Stimulated activated CD4-positive, alpha-beta T cell treated with anti-CD3 and anti-CD28 coated beads, Interleukin-1b, Interleukin-23, amount 100 ng/mL, for 1 hour (primary cell): ENCODE results near the gene DUOX2.
"Not testable (repeated sequence)": the region's sequence is repeated elsewhere in the genome, so short reads cannot be mapped to it uniquely, and the experiment has no call there.

ENCODE experiments used
- DNase-seq, 2 donors: peaks; one replicate each; pipeline ENCODE4 v3.0.0-alpha.2; 2020; ENCODE audit warnings: low read depth in 2 of 2

The DUOX2 gene

GRCh38 chr15:45138814-45139765 is 25.1 kb upstream of the DUOX2 start:
- DNase-seq, result no peak

GRCh38 chr15:45137703-45138102 is 23.7 kb upstream of the DUOX2 start:
- no peak for DNase-seq

- DNase-seq, result no peak
Observed at GRCh38 chr15:45136378-45136764, 22.4 kb upstream of the DUOX2 start.

- DNase-seq, result not testable (repeated sequence)
Observed at GRCh38 chr15:45135705-45136377, 21.9 kb upstream of the DUOX2 start.

GRCh38 chr15:45134682-45135604 is 21.0 kb upstream of the DUOX2 start:
- no peak for DNase-seq

- DNase-seq, result no peak
Observed at GRCh38 chr15:45134046-45134445, 20.1 kb upstream of the DUOX2 start.

- no peak for DNase-seq
Observed at GRCh38 chr15:45133561-45133920, 19.6 kb upstream of the DUOX2 start.

DNA sequence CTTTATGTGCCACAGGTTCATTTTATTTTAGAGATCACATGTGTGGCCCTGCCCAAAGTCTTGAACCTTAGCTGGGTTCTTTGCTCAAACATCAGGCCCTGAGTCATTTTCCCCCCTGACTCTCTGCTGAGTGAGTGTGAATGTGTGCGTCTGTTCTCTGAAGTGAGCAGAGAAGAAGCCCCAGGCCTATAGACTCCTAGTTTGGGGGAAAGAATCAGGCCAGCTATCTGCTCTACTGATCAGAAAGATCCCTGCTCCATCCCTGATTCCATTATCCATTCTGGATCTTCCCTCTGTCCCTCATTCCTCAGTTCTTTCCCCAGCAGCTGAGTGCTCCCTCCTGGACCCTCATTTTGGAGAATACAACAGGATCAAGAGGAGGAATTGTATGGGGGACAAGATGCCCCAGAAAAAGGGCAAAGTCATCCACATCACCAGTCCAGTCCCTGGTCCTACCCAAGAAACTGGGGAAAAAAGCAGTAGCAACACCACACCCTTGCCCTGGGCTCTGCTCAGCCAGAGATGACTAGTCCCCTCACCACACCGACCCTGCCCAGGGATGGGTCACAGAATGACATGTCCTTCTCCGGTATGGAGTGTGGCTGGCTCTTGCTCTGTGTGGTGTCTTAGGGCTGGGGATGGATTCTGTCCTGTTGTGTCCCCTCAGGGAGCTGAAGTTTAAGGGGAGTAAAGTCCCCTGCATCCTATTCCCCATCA is 19.0 kb upstream of the DUOX2 start:
- no peak for DNase-seq

DNA sequence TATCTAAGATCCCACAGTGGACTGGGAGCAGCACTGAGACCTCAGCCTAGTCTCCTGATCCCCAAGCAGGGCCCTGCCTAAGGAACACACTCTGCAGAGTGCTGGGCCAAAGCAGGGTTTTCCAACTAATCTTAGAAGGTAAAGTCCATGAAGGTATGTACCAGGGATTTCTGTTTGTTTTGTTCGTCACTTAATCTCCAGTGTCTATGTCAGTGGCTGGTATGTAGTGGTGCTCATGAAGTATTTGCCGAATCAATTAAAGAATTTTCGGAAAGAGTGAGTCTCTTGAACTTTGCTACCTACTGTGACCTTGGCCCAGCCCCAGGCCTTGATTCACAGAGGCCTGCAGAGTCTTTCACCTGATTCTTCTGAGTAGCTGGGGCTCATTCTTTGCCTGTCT is 17.5 kb upstream of the DUOX2 start:
- no peak for DNase-seq

DNA sequence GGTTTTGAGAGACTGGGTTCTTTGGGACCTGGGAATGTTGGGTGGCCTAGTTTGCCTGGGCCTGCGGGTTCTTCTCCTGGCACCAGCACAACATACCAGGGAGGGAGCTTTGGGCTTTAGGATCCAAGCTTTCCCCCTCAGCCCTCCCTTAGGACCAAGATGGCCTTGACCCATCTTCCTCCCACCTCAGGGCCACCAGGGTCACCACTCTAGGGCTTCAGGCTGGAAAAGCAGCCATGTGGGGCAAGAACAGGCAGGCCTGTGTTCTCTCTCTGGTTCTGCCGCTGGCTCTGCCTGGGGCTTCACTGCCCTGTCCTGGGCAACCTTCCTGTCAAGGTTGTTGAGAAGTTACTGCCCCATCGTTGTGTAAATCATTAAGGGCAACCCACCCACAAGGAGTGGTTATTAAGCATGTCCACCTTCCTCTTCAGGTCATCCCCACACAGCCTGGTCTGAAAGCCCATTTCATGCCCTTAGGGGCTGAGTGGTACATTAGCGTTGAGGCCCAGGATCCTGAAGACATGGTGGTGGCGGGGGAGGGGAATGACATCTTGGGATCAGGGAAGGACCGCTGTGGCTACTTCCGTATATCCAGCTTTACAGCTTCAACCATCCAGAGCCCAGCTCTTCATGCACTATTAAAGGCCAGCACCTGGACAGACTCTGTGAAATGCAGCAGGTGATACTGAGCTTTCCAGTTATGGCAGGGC is 16.5 kb upstream of the DUOX2 start:
- DNase-seq, result no peak

DNA sequence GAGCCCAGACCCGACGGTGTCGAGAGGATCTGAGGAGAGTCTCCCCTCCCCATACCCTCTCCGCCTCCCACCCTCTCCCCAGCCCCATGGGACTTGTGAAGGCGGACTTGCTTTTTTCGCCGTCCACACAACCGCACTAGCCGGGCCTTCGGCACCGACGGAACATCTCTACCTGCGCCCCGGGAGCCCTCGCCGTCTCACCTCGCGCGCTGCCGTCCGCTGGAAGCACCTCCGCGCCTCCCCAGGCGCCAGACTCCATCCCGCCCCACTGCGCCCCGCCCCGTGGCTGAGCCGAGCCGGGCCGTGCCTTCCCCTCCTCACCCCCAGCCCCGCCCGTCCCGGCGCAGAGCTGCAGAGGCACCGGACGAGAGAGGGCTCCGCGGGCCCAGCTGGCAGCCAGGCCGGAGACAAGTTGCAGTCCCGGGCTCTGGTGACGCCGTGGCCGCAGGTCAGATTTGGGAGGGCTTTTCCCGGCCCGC is 15.7 kb upstream of the DUOX2 start, which contains the start of the genes DUOX1 and DUOXA1:
DUOX1 (plus strand) TSS at position 344 of the 479 bp plus-strand sequence. CDS start 1,973 bp downstream, outside the sequence.
DUOXA1 (minus strand) TSS at position 229 of the 479 bp plus-strand sequence. CDS start 6,865 bp downstream, outside the sequence.
- no peak for DNase-seq

DNA sequence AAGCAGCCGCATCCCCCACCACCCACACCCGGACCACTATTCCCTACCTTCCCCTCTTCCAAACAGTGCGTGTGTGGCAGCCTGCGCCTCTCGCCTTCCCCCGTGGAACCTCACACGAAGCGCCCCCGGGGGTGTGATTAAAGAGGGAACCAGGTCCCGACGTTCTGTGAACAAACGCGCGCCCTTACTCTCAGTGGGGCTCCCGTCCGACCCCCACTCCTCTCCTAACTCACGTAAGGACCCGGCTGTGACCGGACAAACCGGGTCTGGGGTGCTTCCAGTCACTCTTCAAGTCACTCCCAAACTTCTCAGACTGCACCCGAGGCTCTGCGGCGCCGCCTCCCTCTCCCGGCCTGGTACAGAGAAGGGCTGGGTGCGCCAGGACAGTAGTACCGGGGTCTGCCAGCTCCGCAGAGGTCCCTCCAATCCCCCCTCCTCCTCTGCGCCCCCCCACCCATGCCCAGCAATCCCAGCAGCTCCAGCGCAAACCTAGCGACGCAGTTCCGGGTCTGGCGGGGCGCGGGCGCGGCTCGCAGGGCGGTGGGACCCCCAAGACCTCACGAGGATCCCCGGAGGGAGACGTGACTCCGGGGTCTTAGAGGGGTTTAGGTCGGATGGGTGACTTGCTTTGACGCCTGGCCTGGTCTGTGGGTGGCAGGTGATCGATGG is 15.1 kb upstream of the DUOX2 start:
- no peak for DNase-seq

DNA sequence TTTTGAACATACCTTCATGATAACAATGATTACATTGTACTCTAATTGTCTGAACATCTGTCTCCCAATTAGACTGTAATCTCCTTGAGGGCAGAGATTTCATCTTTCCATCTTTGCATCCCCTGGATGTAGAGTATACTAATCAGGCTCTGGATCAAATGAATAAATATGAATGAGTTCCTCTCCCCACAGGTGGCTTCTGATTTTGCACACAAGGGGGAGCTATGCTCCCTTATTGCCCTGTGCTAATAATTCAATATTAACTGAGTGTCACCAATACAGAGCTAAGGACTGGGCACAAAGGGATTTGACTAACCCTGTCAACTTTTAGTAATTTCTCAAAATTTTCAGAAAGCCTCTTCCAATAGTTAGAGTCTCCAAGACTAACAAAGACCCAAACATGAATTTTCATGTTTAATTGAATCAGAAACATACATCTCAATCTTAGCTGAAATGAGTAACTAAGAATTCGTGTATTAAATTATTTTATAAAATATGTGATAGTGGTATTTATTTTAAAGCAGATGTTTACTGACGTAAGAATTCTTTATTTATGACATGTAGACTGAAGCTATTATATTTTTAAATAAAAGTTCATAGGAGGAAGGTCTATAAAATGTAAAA is 12.7 kb upstream of the DUOX2 start:
- peak in 1 of 2 donors; percentile 27 for DNase-seq

GRCh38 chr15:45123397-45123796 is 9.4 kb upstream of the DUOX2 start:
- DNase-seq, result no peak

- no peak for DNase-seq
Observed at GRCh38 chr15:45122719-45123118, 8.7 kb upstream of the DUOX2 start.

- DNase-seq, result no peak
Observed at GRCh38 chr15:45121706-45122417, 7.9 kb upstream of the DUOX2 start.

DNA sequence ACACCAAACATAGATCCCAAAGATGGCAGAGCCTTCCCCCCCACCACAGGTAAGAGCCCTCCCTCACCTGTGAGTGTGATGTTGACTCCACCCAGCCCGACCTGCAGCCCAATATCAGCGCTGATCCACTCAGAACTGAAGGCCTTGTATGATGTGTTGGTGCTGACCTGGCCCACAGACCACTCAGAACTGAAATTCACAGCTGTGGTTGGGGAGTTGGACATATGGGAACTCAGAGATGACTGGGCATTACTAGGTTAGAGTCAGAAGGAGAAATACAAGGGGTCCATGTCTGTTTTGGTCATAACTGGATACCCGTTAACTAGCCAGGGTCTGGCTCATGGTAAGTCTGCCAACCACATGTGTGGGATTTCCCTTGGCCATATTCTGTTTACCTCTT is 7.0 kb upstream of the DUOX2 start:
- no peak for DNase-seq
